Thyroid gland (tissue), 4 donors: Measurements from ENCODE around the gene HSD11B2.

Experiments
- POLR2A ChIP-seq, 2 donors: fragments of 450-650 bp; IDR thresholded peaks; one replicate each; pipeline ENCODE4 v1.6.1; 2017; ENCODE audit warnings: antibody characterized with exemption in 2 of 2, mild to moderate bottlenecking in 2 of 2, moderate library complexity in 1 of 2
- TF ChIP-seq, protein P1 (sequence below), 6 experiments: fragments of 200-600 bp in 3 of 6; fragments of 450-650 bp in 3 of 6; sonication (generic) in 3 of 6; IDR thresholded peaks; one replicate each; pipeline ENCODE4 v1.5.1; 2016 to 2019; ENCODE audit warnings: antibody characterized with exemption in 6 of 6, mild to moderate bottlenecking in 2 of 6, inconsistent platforms in 1 of 6, moderate library complexity in 1 of 6

DNA sequence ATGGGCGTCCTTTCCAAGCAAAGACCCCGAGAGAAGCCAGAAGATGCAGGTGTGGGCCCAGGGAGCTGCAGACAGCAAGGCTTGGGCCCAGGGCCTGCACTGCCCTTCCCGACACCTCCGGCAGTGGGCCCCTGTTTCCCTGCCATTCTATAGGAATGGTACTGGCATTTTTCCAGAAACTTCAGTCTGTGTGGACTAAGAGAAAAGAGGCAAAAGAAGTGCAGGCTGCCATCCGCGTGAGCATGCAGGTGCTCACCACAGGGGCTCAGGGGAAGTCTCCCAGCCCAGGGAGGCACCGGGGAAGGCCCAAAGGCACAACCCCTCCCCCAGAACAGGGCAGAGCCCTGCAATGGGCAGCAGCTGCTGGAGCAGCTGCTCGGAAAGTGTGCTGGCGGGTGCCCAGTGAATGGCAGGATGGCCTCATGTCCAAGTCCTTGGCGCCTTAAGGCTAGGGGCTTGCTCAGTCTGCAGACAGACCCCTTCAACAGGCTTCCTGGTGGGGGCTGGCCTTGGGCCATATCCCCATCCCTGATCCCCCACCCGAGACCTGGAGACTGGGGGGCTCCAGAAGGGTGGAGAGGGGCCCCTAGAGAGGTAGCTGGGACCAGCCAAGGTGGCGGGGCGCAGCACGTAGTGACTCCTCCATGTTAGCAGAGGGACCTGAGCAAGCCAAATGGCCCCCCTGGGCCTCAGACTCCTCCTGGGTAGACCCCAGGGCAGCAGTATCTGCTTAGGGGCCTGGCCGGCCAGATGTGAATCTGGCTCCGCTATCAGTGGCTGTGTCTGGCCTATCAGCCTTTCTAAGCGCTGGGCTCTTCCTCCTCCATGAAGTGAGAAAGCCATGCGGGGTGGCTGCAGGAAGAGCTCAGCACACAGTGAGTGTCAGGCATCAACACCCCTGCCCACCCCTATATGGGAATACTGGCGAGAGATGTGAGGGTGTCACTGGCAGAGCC, 30.9 kb upstream of the HSD11B2 start:
- TF ChIP-seq, protein P1, sequence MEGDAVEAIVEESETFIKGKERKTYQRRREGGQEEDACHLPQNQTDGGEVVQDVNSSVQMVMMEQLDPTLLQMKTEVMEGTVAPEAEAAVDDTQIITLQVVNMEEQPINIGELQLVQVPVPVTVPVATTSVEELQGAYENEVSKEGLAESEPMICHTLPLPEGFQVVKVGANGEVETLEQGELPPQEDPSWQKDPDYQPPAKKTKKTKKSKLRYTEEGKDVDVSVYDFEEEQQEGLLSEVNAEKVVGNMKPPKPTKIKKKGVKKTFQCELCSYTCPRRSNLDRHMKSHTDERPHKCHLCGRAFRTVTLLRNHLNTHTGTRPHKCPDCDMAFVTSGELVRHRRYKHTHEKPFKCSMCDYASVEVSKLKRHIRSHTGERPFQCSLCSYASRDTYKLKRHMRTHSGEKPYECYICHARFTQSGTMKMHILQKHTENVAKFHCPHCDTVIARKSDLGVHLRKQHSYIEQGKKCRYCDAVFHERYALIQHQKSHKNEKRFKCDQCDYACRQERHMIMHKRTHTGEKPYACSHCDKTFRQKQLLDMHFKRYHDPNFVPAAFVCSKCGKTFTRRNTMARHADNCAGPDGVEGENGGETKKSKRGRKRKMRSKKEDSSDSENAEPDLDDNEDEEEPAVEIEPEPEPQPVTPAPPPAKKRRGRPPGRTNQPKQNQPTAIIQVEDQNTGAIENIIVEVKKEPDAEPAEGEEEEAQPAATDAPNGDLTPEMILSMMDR (IDR thresholded peaks at IDR 0.05): peak in 1 of 6 experiments; percentile 2
- TF ChIP-seq POLR2A (IDR thresholded peaks at IDR 0.05): no peak
